SU-DHL-6 (cell line): ENCODE data around the gene FKBP5.

Source experiments
- H2AFZ ChIP-seq: fragments of 200-600 bp; sonication (generic); 2 replicates; pipeline ENCODE4 v1.6.1; 2014; ENCODE audit warnings: low read depth, mild to moderate bottlenecking, moderate library complexity, mixed read lengths, antibody characterized with exemption, low read length; ENCODE audit not compliant: severe bottlenecking
- H3F3A ChIP-seq: fragments of 200-600 bp; shearing (Covaris generic); 2 replicates; pipeline ENCODE4 v1.6.0; 2016; ENCODE audit warnings: antibody characterized with exemption, mild to moderate bottlenecking; ENCODE audit not compliant: insufficient read depth
- H3K27ac ChIP-seq: fragments of 200-600 bp; sonication (generic); 2 replicates; pipeline ENCODE4 v1.5.1; 2016; ENCODE audit warnings: low read depth, mild to moderate bottlenecking, low read length, moderate library complexity, mixed read lengths
- H3K27me3 ChIP-seq: fragments of 200-600 bp; sonication (generic), shearing (Covaris generic); 2 replicates; pipeline ENCODE4 v1.6.0; 2014; ENCODE audit warnings: mild to moderate bottlenecking, low read length
- H3K36me3 ChIP-seq: fragments of 200-600 bp; sonication (generic); 2 replicates; pipeline ENCODE4 v1.6.1; 2014; ENCODE audit warnings: mild to moderate bottlenecking, low read length, mixed read lengths
- H3K4me2 ChIP-seq: fragments of 300-600, 200-600 bp; shearing (Covaris generic), sonication (generic); 2 replicates; pipeline ENCODE4 v1.6.0; 2014; ENCODE audit warnings: low read length, low read depth, mild to moderate bottlenecking; ENCODE audit not compliant: poor library complexity, severe bottlenecking
- H3K4me3 ChIP-seq: fragments of 200-600 bp; sonication (generic); 2 replicates; pipeline ENCODE4 v1.5.1; 2014; ENCODE audit warnings: antibody characterized with exemption, low read length, mild to moderate bottlenecking, mixed read lengths; ENCODE audit not compliant: insufficient read depth, poor library complexity, severe bottlenecking
- H3K79me2 ChIP-seq: fragments of 200-600 bp; sonication (generic); 2 replicates; pipeline ENCODE4 v1.6.1; 2014; ENCODE audit warnings: mild to moderate bottlenecking, low read length, moderate library complexity; ENCODE audit not compliant: insufficient read depth
- H3K9ac ChIP-seq: fragments of 200-600 bp; sonication (generic); 2 replicates; pipeline ENCODE4 v1.7.0; 2014; ENCODE audit warnings: mild to moderate bottlenecking, low read length
- H3K9me2 ChIP-seq: fragments of 200-600 bp; sonication (generic); replicated peaks from 2 replicates; pipeline ENCODE4 v1.6.1; 2014; ENCODE audit warnings: low read length; ENCODE audit not compliant: insufficient read depth
- H3K9me3 ChIP-seq: fragments of 200-600 bp; sonication (generic); 2 replicates; pipeline ENCODE4 v1.6.1; 2014; ENCODE audit warnings: low read length, mixed read lengths; ENCODE audit not compliant: insufficient read depth
- H4K20me1 ChIP-seq: fragments of 200-600 bp; sonication (generic); 2 replicates; pipeline ENCODE4 v1.6.1; 2014; ENCODE audit warnings: low read depth, mild to moderate bottlenecking, antibody characterized with exemption, low read length, moderate library complexity, mixed read lengths
- CTCF ChIP-seq: fragments of 200-600 bp; sonication (generic); IDR thresholded peaks from one replicate; pipeline ENCODE4 v1.5.1; 2017; ENCODE audit warnings: antibody characterized with exemption, mild to moderate bottlenecking, low read length, moderate library complexity; ENCODE audit not compliant: insufficient read depth, poor library complexity, severe bottlenecking
- EZH2phosphoT487 ChIP-seq: fragments of 200-600 bp; sonication (generic), shearing (Covaris generic); conservative IDR thresholded peaks from 2 replicates; pipeline ENCODE4 v1.6.1; 2018; ENCODE audit warnings: mild to moderate bottlenecking, antibody characterized with exemption, low read length, moderate library complexity, mixed read lengths

The FKBP5 gene

GRCh38 chr6:35678814-35679213 is 9.9 kb downstream of the FKBP5 start:
- H3K27ac ChIP-seq = no peak overlapping the region

GRCh38 chr6:35678021-35678654 is 10.6 kb downstream of the FKBP5 start:
- peaks cover 54% of the 10 kb centered on the region for H4K20me1 ChIP-seq
- H3K9me2 ChIP-seq = no peaks in the 10 kb centered on the region
- peaks cover 99% of the 10 kb centered on the region for H3K79me2 ChIP-seq
- TF ChIP-seq EZH2phosphoT487 (no peak), CTCF (no peak)
- no peaks in the 10 kb centered on the region for H3K9me3 ChIP-seq
- H3K9ac ChIP-seq = no peak overlapping the region
- H2AFZ ChIP-seq = no peak overlapping the region
- no peak overlapping the region for H3K4me3 ChIP-seq
- H3K27ac ChIP-seq = no peak overlapping the region
- no peaks in the 10 kb centered on the region for H3K27me3 ChIP-seq
- H3K36me3 ChIP-seq = peaks cover 30% of the 10 kb centered on the region
- peaks cover 28% of the 10 kb centered on the region; the same call in 1 of the 2 replicates for H3F3A ChIP-seq
- no peak overlapping the region for H3K4me2 ChIP-seq

More at GRCh38 chr6:35678814-35679213, 9.9 kb downstream of the FKBP5 start:
- H3K9ac ChIP-seq = no peak overlapping the region
- H3F3A ChIP-seq = peaks cover 28% of the 10 kb centered on the region; the same call in 1 of the 2 replicates
- H3K79me2 ChIP-seq = peaks cover 99% of the 10 kb centered on the region
- no peak overlapping the region for H3K4me3 ChIP-seq
- no peaks in the 10 kb centered on the region for H3K9me2 ChIP-seq
- H3K4me2 ChIP-seq = no peak overlapping the region
- H3K27me3 ChIP-seq = no peaks in the 10 kb centered on the region
- no peak overlapping the region for H2AFZ ChIP-seq
- H3K36me3 ChIP-seq = peaks cover 30% of the 10 kb centered on the region
- TF ChIP-seq EZH2phosphoT487 (no peak), CTCF (no peak)
- peaks cover 53% of the 10 kb centered on the region for H4K20me1 ChIP-seq
- H3K9me3 ChIP-seq = no peaks in the 10 kb centered on the region

- peaks cover 56% of the 10 kb centered on the region for H4K20me1 ChIP-seq
- H3K27me3 ChIP-seq = no peaks in the 10 kb centered on the region
- H3K36me3 ChIP-seq = peaks cover 30% of the 10 kb centered on the region
- no peaks in the 10 kb centered on the region for H3K9me2 ChIP-seq
- no peaks in the 10 kb centered on the region for H3K9me3 ChIP-seq
- no peak overlapping the region for H2AFZ ChIP-seq
- H3K9ac ChIP-seq = no peak overlapping the region
- H3K79me2 ChIP-seq = peaks cover 99% of the 10 kb centered on the region
- H3F3A ChIP-seq = peaks cover 26% of the 10 kb centered on the region; the same call in 1 of the 2 replicates
- TF ChIP-seq EZH2phosphoT487 = no peak
- no peak for TF ChIP-seq CTCF
- no peak overlapping the region for H3K4me3 ChIP-seq
- no peak overlapping the region for H3K4me2 ChIP-seq
- H3K27ac ChIP-seq = no peak overlapping the region
Observed at GRCh38 chr6:35677456-35677855, 11.3 kb downstream of the FKBP5 start.
